ENCODE data around the gene RETREG1.
A peak's percentile ranks its signal among the peaks of the same experiment; 100 is the strongest.

The RETREG1 gene

DNA sequence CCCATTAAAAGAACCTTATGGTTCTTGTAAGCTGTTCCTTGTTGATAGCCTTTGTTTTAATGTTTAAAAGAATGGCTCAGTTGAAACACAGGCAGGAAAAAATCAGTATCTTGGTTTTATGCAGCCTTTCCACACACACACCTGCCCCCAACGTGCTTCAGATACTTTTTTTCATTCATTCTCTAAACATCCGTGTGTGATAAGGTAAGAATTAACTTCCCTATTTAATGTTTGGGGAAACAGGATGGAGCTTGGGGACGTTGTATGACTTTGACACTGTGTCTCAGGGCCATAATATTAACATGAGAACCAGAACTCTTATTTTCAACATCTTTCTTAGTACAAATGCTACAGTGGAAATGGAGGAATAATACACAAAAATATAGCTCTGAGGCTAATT is 145.4 kb downstream of the RETREG1 start:
- Histone ChIP-seq H3K4me3 (ENCODE audit: low read length) (no peak overlapping the region), H3K36me3 (ENCODE audit: insufficient read depth, low read length) (no peaks in the 10 kb centered on the region), H3K9me3 (replicated peaks; ENCODE audit: low read length) (no peaks in the 10 kb centered on the region), H3K4me1 (ENCODE audit: control insufficient read depth, insufficient read depth, low read length) (peaks cover 17% of the 10 kb centered on the region), H3K27me3 (ENCODE audit: control insufficient read depth, insufficient read depth, low read length) (no peaks in the 10 kb centered on the region), H3K4me2 (ENCODE audit: low read length) (no peak overlapping the region), H3K9ac (ENCODE audit: low read depth, low read length) (no peak overlapping the region)

DNA sequence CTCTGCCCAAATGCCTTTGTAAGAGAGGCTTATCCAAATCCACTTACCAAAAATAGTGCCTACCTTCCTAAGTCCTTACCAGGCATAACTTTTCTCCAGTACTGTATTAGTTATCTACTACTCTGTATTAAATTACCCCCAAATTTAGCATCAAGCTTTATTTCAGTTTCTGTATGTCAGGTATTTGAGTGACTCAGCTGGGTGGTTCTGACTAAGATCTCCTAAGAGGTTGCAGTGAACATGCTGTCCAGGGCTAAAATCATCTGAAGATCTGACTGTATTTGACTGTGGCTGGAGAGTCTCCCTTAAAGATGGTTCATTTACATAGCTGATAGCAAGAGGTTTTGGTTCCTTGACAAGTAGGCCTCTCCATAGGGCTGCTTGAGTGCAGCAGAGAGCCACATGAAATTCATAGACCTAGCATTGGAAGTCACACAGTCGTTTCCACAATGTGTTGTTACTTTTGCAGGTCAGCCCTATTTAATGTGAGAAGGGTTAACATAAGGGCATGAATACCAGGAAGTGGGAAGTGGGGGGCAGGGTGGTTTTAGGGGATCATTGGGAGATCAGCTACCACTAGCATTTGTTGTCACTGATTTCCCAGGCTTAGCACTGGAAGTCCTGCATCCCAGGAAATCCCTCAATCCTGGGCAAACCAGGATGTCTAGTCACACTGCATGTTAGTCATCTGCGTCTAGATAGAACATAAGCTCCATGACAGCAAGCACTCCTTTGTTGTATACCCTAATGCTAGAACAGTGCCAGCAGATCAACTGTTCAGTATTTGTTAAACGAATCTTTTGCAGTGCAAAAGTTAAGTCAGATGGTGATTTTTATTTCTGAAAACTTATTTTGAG is 149.2 kb downstream of the RETREG1 start:
- Histone ChIP-seq H3K9ac (ENCODE audit: low read depth, low read length) (no peak overlapping the region), H3K4me3 (ENCODE audit: low read length) (peak overlapping the region; percentile 90), H3K4me1 (ENCODE audit: control insufficient read depth, insufficient read depth, low read length) (peaks cover 36% of the 10 kb centered on the region), H3K9me3 (replicated peaks; ENCODE audit: low read length) (no peaks in the 10 kb centered on the region), H3K36me3 (ENCODE audit: insufficient read depth, low read length) (peaks cover 10% of the 10 kb centered on the region), H3K4me2 (ENCODE audit: low read length) (peak overlapping the region; percentile 92), H3K27me3 (ENCODE audit: control insufficient read depth, insufficient read depth, low read length) (no peaks in the 10 kb centered on the region)

DNA sequence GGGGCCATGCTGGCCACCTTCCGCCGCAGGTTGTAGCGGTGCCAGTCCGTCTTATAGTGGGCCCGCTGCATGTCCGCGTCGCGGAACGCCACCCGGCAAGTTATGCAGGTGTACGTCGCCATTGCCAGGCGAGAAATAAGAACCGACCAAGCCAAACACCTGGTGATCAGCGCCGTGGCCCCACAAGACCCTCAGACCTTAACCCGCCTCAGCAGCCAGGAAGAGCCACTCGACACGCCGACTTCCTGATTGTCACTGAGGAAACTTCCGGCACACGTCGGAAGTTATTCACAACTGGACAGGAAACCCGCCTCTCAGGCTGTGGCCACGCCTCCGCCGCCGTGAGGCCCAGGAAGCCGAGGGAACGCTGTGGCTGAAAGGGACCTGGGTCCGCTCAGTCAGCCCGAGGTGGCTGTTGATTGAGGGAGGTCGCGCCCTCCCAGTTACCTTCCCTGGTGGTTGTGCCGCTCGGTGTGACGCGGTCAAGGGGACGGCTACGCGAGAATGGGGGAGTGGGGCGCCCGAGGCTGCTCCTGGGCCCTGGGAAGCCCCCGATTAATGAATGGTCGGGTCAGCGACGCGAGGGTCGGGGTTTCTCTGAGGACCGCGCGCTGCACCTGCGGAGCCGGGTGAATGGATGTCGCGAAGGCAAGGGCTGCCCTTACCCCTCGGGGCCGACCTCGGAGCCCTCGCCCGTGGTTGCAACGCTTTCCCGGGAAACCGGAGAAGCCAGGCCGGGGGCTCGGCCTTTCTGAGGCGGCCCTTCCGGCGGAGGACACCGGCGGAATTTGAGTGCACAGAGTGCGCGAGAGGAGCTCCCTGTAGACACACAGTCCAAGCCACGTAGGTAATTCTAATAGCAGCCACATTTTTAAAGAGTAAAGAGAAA is 151.0 kb downstream of the RETREG1 start, which contains the start of gene ZNF622:
TSS of gene ZNF622 (minus strand) at position 257 of the 889 bp plus-strand sequence. CDS start at position 122, 135 bp downstream.
- H3K27me3 ChIP-seq (ENCODE audit: control insufficient read depth, insufficient read depth, low read length): no peaks in the 10 kb centered on the region
- H3K9me3 ChIP-seq (replicated peaks; ENCODE audit: low read length): no peaks in the 10 kb centered on the region
- H3K9ac ChIP-seq (ENCODE audit: low read depth, low read length): peak within 1 kb of the TSS; percentile 98
- peaks cover 54% of the 10 kb centered on the region for H3K4me1 ChIP-seq (ENCODE audit: control insufficient read depth, insufficient read depth, low read length)
- H3K4me3 ChIP-seq (ENCODE audit: low read length): peak within 1 kb of the TSS; percentile 90
- H3K36me3 ChIP-seq (ENCODE audit: insufficient read depth, low read length): peaks cover 24% of the 10 kb centered on the region
- H3K4me2 ChIP-seq (ENCODE audit: low read length): peak within 1 kb of the TSS; percentile 92

DNA sequence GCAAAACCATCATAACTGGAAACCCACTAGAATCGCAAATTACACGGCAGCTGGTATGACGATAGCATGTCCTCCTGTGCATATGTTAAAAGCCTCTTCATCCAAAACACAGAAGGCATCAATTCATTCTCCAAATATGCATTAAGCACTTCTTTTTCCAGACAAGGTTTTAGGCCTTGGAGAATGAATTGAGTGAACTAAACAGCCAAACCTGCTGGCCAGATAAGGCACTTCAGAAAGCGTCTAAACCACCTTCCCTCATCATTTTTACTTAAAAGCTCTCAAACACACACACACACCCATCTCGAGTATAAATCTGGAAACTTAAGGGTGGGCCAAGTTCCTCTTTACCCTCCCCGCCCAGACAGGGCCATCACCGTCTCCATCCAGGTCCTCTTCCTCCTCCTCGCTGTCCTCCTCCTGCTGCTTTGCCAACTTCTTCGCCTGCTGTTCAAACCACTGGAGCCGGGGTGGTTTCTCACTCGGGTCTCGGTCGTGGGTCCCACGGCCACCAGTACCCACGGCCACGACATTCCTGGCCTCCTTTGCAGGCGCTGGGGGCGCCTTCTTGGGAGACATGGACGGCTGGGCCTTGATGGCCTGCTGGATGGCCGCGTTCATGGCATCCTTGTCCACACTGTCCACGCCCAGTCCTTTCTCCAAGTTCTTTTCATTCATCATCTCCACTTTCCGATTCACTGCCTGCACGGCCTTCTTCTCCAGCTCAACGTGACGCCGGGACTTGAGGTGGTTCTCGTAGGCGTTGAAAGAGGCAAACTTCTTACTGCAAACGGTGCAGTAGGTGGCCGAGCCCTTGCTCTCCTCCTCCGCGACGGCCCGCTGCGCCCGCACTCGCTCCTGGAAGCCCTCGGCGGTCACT is 151.9 kb downstream of the RETREG1 start:
- Histone ChIP-seq H3K4me1 (ENCODE audit: control insufficient read depth, insufficient read depth, low read length) (peaks cover 58% of the 10 kb centered on the region), H3K27me3 (ENCODE audit: control insufficient read depth, insufficient read depth, low read length) (no peaks in the 10 kb centered on the region), H3K9me3 (replicated peaks; ENCODE audit: low read length) (no peaks in the 10 kb centered on the region), H3K9ac (ENCODE audit: low read depth, low read length) (peak overlapping the region; percentile 98), H3K4me2 (ENCODE audit: low read length) (peak overlapping the region; percentile 92), H3K36me3 (ENCODE audit: insufficient read depth, low read length) (peaks cover 33% of the 10 kb centered on the region), H3K4me3 (ENCODE audit: low read length) (peak overlapping the region; percentile 90)

DNA sequence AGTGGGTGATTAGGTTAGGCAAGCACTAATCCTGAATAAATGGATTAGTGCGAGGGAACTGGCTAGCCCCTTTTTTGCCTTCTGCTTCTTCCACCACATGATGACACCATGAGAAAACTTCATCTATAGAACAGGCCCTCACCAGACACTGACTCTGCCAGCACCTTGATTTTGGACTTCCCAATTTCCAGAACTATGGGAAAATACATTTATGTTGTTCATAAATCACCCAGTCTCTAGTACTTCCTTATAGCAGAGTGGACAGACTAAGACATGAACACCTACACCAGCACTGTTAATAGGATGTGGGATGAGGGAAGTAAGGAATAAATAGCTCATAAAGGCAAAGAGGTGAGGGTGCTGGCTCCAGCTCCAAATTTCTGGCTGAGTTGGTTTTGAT is 152.6 kb downstream of the RETREG1 start:
- no peaks in the 10 kb centered on the region for H3K9me3 ChIP-seq (replicated peaks; ENCODE audit: low read length)
- peak overlapping the region; percentile 90 for H3K4me3 ChIP-seq (ENCODE audit: low read length)
- no peaks in the 10 kb centered on the region for H3K27me3 ChIP-seq (ENCODE audit: control insufficient read depth, insufficient read depth, low read length)
- H3K4me2 ChIP-seq (ENCODE audit: low read length): peak overlapping the region; percentile 92
- H3K9ac ChIP-seq (ENCODE audit: low read depth, low read length): peak overlapping the region; percentile 98
- peaks cover 65% of the 10 kb centered on the region for H3K4me1 ChIP-seq (ENCODE audit: control insufficient read depth, insufficient read depth, low read length)
- H3K36me3 ChIP-seq (ENCODE audit: insufficient read depth, low read length): peaks cover 40% of the 10 kb centered on the region

DNA sequence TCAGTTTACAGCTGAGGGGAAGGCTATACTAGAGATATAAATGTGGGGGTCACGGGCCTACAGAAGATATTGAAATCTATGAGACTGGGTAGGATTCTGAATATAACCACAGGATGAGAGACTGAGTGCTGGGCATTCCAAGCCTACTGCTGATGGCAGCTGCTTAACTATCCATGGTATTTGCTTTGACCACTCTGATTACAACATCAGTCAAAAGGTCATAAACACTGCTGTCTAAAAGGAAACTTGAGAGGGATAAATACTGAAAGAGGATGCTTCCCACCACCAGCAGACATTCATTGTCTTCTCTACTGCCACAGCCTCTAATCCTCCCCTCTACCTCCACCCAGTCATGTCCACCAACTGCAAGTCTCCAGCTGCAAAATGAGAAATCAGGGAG is 155.0 kb downstream of the RETREG1 start:
- Histone ChIP-seq H3K9ac (ENCODE audit: low read depth, low read length) (peak overlapping the region; percentile 58), H3K4me2 (ENCODE audit: low read length) (peak overlapping the region; percentile 71), H3K4me3 (ENCODE audit: low read length) (peak overlapping the region; percentile 39), H3K36me3 (ENCODE audit: insufficient read depth, low read length) (peaks cover 62% of the 10 kb centered on the region), H3K4me1 (ENCODE audit: control insufficient read depth, insufficient read depth, low read length) (peaks cover 71% of the 10 kb centered on the region), H3K27me3 (ENCODE audit: control insufficient read depth, insufficient read depth, low read length) (no peaks in the 10 kb centered on the region), H3K9me3 (replicated peaks; ENCODE audit: low read length) (no peaks in the 10 kb centered on the region)

DNA sequence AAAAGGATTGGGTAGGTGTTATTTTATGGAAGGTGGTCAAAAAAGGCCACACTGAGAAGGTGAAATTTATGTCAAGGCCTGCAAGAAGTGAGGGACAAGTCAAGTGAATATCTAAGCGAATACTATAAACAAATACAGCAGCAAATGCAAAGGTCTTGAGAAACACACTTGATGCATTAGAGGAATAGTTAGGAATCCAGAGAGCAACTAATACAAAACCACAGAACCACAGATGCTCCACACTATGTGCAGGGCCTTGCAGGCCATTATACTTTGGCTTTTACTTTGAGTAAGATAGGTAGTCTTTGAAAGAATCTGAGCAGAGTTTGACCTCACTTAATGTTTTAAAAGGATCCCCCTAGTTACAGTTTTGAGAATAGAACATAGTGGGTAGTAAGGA is 155.8 kb downstream of the RETREG1 start:
- H3K36me3 ChIP-seq (ENCODE audit: insufficient read depth, low read length): peaks cover 66% of the 10 kb centered on the region
- no peaks in the 10 kb centered on the region for H3K27me3 ChIP-seq (ENCODE audit: control insufficient read depth, insufficient read depth, low read length)
- peaks cover 75% of the 10 kb centered on the region for H3K4me1 ChIP-seq (ENCODE audit: control insufficient read depth, insufficient read depth, low read length)
- peak overlapping the region; percentile 39 for H3K4me3 ChIP-seq (ENCODE audit: low read length)
- H3K9ac ChIP-seq (ENCODE audit: low read depth, low read length): peak overlapping the region; percentile 58
- H3K9me3 ChIP-seq (replicated peaks; ENCODE audit: low read length): no peaks in the 10 kb centered on the region
- peak overlapping the region; percentile 71 for H3K4me2 ChIP-seq (ENCODE audit: low read length)

DNA sequence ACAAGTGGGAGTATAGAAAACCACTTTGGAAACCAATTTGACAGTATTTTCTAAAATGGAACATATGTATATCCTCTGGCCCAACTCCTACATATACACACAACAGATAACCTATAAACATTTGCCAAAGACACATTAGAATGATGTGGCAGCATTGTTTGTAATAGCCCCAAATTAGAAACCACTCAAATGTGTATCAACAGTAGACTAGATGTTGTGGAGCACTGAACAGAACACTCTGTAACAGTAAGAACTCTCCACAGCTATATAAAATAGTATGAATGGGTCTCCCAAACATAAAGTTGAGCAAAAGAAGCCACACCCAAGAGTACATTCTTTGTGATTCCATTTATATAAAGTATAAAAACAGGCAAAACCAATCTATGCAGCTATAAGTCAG is 157.3 kb downstream of the RETREG1 start:
- Histone ChIP-seq H3K9ac (ENCODE audit: low read depth, low read length) (no peak overlapping the region), H3K36me3 (ENCODE audit: insufficient read depth, low read length) (peaks cover 80% of the 10 kb centered on the region), H3K4me1 (ENCODE audit: control insufficient read depth, insufficient read depth, low read length) (peaks cover 81% of the 10 kb centered on the region), H3K4me2 (ENCODE audit: low read length) (no peak overlapping the region), H3K27me3 (ENCODE audit: control insufficient read depth, insufficient read depth, low read length) (no peaks in the 10 kb centered on the region), H3K9me3 (replicated peaks; ENCODE audit: low read length) (no peaks in the 10 kb centered on the region), H3K4me3 (ENCODE audit: low read length) (no peak overlapping the region)

DNA sequence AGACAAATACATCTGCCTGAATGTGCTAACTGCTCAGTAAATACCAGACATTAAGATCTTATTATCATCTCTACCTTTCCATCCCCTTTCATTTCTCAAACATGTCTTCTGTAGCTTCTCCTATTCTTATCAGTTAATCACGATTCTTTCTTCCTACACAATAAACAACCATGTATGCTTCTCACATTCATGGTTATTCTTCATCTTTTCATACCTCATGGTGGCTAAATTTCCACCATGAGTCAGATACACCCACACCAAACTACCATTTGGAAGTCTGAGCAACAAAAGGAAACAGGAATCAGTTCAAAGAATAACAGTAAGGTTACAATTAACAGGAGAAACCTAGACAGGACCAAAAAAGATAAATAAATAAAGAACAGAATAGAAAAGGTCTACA is 158.9 kb downstream of the RETREG1 start:
- H3K4me2 ChIP-seq (ENCODE audit: low read length): peak overlapping the region; percentile 2
- no peak overlapping the region for H3K9ac ChIP-seq (ENCODE audit: low read depth, low read length)
- H3K9me3 ChIP-seq (replicated peaks; ENCODE audit: low read length): no peaks in the 10 kb centered on the region
- H3K36me3 ChIP-seq (ENCODE audit: insufficient read depth, low read length): peaks cover 77% of the 10 kb centered on the region
- H3K4me3 ChIP-seq (ENCODE audit: low read length): no peak overlapping the region
- no peaks in the 10 kb centered on the region for H3K27me3 ChIP-seq (ENCODE audit: control insufficient read depth, insufficient read depth, low read length)
- peaks cover 66% of the 10 kb centered on the region for H3K4me1 ChIP-seq (ENCODE audit: control insufficient read depth, insufficient read depth, low read length)

DNA sequence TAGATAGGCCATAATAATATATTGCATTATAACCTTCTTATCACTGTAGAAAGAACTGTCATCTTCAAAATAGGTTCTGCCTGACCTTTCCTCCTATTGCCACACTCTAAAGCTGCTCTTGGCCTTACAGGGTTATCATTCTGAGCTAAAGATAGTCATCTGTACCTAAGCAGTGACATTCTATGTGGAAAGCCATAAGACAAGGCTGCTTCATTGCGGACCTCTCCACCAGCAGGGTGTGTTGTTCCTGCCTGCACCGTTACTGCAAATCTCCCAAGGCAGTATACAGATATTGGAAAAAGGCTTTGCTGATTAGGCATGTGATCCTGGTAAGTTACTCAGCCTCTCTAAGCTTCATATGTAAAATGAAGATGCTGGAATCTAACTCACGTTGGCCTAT is 159.3 kb downstream of the RETREG1 start:
- H3K36me3 ChIP-seq (ENCODE audit: insufficient read depth, low read length): peaks cover 77% of the 10 kb centered on the region
- no peaks in the 10 kb centered on the region for H3K27me3 ChIP-seq (ENCODE audit: control insufficient read depth, insufficient read depth, low read length)
- H3K9me3 ChIP-seq (replicated peaks; ENCODE audit: low read length): no peaks in the 10 kb centered on the region
- H3K4me1 ChIP-seq (ENCODE audit: control insufficient read depth, insufficient read depth, low read length): peaks cover 62% of the 10 kb centered on the region
- H3K9ac ChIP-seq (ENCODE audit: low read depth, low read length): no peak overlapping the region
- H3K4me3 ChIP-seq (ENCODE audit: low read length): no peak overlapping the region
- peak overlapping the region; percentile 2 for H3K4me2 ChIP-seq (ENCODE audit: low read length)
